MCF 10A (cell line): ENCODE results near the gene LGALSL. TPM values are rescaled to one million over a fixed set of nuclear protein-coding genes. Genes with fewer than 3 reads are reported as not detected.

ENCODE experiments used
- BruUV-seq: library from RNA; stranded (reverse); fragments of 400-500 nt; replicated peaks from 2 replicates; lab custom pipeline; 2021; lab: Mats Ljungman, UMichigan
- CTCF ChIA-PET: fragments of 300-600 bp; sonication (Branson Sonifier 250); formaldehyde crosslinking; extraction: SDS; loops from one replicate; lab custom pipeline; 2021; ENCODE audit warnings: antibody characterized with exemption, inconsistent platforms; lab: Yijun Ruan, JAX
- POLR2A ChIA-PET: fragments of 300-600, 350-650 bp; sonication (Branson Sonifier 250); formaldehyde crosslinking; extraction: SDS; loops from one replicate; lab custom pipeline; 2020; ENCODE audit warnings: antibody characterized with exemption, inconsistent platforms; lab: Yijun Ruan, JAX
- DNase-seq: peaks from one replicate; pipeline ENCODE4 v3.0.0-alpha.2; 2018; ENCODE audit not compliant: unreplicated experiment
- H3K27ac Mint-ChIP-seq: one replicate; pipeline ENCODE4 v1.8.0; 2022; ENCODE audit warnings: mild to moderate bottlenecking, low read depth, mixed read lengths; ENCODE audit not compliant: unreplicated experiment
- H3K27me3 Mint-ChIP-seq: one replicate; pipeline ENCODE4 v1.8.0; 2022; ENCODE audit warnings: mixed read lengths; ENCODE audit not compliant: insufficient read depth, unreplicated experiment
- H3K36me3 Mint-ChIP-seq: one replicate; pipeline ENCODE4 v1.8.0; 2022; ENCODE audit warnings: mild to moderate bottlenecking, moderate library complexity, mixed read lengths; ENCODE audit not compliant: insufficient read depth, unreplicated experiment
- H3K4me1 Mint-ChIP-seq: one replicate; pipeline ENCODE4 v1.8.0; 2022; ENCODE audit warnings: mixed read lengths; ENCODE audit not compliant: insufficient read depth, unreplicated experiment
- H3K4me3 Mint-ChIP-seq: one replicate; pipeline ENCODE4 v1.8.0; 2022; ENCODE audit warnings: mild to moderate bottlenecking, moderate library complexity, mixed read lengths; ENCODE audit not compliant: unreplicated experiment
- H3K9me3 Mint-ChIP-seq: one replicate; pipeline ENCODE4 v1.8.0; 2022; ENCODE audit warnings: mixed read lengths; ENCODE audit not compliant: unreplicated experiment
- intact Hi-C: fragments of 100-400 bp; cut with micrococcal nuclease; formaldehyde crosslinking; loops from 2 replicates; pipeline ENCODE4 v1.14.1; 2022
- total RNA-seq: library from RNA; stranded (reverse); gene quantifications from 2 replicates; pipeline ENCODE4 v1.2.3, GENCODE V29; 2022
- TF ChIP-seq, protein P1 (sequence below): fragments of 200-600 bp; IDR thresholded peaks from one replicate; pipeline ENCODE4 v1.8.0; 2022; ENCODE audit warnings: antibody characterized with exemption, mild to moderate bottlenecking; ENCODE audit not compliant: unreplicated experiment

LGALSL gene
- total RNA-seq, 1 experiment from 2014 or later, result 11.4 TPM

DNA sequence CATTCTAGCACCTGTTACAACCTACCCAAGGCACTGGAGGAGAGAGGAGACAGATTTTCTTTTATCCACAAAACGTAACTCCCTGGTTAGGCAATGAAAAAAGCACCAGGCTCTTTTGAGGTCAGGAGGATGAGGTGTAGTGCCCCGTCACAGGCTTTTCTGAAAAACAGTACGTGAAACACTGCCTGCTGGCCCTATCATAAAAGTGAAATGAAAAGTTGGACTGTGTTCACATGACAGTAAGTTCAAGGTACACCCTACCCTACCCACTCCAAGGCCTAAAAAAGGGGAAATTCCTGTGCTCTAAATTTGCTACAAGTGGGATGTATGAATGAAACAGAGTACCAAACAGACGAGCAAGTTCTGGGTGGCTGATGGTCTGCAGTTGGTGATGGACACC lies 17.6 kb downstream of the LGALSL start:
- no peak for DNase-seq
- Mint-ChIP-seq H3K9me3 (no peaks in the 10 kb centered on the region), H3K36me3 (no peaks in the 10 kb centered on the region), H3K27ac (no peak overlapping the region), H3K4me1 (no peaks in the 10 kb centered on the region), H3K4me3 (no peak overlapping the region), H3K27me3 (no peaks in the 10 kb centered on the region)
- intact Hi-C loops, result no loop called here
- ChIA-PET CTCF (interaction anchor here (1.3 to 2.0 kb wide), 2 partner anchors 14 to 16 kb away, joined by 3 to 11 read pairs; no protein-coding TSS in a partner anchor), POLR2A (interaction anchor here (1.2 to 2.2 kb wide), 3 partner anchors 14 to 17 kb away, joined by 5 to 6 read pairs (median 5); partner anchors contain the start of gene LGALSL)
- TF ChIP-seq, protein P1, sequence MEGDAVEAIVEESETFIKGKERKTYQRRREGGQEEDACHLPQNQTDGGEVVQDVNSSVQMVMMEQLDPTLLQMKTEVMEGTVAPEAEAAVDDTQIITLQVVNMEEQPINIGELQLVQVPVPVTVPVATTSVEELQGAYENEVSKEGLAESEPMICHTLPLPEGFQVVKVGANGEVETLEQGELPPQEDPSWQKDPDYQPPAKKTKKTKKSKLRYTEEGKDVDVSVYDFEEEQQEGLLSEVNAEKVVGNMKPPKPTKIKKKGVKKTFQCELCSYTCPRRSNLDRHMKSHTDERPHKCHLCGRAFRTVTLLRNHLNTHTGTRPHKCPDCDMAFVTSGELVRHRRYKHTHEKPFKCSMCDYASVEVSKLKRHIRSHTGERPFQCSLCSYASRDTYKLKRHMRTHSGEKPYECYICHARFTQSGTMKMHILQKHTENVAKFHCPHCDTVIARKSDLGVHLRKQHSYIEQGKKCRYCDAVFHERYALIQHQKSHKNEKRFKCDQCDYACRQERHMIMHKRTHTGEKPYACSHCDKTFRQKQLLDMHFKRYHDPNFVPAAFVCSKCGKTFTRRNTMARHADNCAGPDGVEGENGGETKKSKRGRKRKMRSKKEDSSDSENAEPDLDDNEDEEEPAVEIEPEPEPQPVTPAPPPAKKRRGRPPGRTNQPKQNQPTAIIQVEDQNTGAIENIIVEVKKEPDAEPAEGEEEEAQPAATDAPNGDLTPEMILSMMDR, result no peak
- no TSS peak for BruUV-seq

DNA sequence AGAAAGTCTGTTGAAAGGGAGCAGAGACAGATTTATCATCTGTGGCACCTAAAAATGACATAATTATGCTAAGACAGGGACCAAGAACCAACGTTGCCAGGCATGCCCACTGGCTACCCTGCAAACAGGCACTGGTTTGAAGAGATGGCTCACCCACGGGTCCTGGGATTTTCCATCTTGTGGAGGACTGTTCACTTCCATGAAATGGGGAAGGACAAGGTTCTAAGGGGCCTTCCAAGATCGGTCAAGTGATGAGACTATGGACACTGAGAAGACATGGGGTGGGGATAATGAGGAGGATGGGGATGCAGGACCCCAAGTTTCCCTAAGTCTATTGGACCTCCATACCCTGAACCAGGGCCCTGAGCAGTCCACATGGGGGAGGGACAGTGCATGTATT lies 18.9 kb downstream of the LGALSL start:
- no peaks in the 10 kb centered on the region for H3K4me1 Mint-ChIP-seq
- H3K4me3 Mint-ChIP-seq, result no peak overlapping the region
- ChIA-PET POLR2A (interaction anchor here (1.2 kb wide), 1 partner anchor 13 kb away, joined by 5 read pairs; no protein-coding TSS in a partner anchor), CTCF (no interaction called here)
- H3K9me3 Mint-ChIP-seq, result no peaks in the 10 kb centered on the region
- H3K36me3 Mint-ChIP-seq, result no peaks in the 10 kb centered on the region
- H3K27ac Mint-ChIP-seq, result no peak overlapping the region
- no peak for DNase-seq
- no peaks in the 10 kb centered on the region for H3K27me3 Mint-ChIP-seq
- no TSS peak for BruUV-seq
- TF ChIP-seq, protein P1, result no peak
- intact Hi-C loops, result no loop called here

DNA sequence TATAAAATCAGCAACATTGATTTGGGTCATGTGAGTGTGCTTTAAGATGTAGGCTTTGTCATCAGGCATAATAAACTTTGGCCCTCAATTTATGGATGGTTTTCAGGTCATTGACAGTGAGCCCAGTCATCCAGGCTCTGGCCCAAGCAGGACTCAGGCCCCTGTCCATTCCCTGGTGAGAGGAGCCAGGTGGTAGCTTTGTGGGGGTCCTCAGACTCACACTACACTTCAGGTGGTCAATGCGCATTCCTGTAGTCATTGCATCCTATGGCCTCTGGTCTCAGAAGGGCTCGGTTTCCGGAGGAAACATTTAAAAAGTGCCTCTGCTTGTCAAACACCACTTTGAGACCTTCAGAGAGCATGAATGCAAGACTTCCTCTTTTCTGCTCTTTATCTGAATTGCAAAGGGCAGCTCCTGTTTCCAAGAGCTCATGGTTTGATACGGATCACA lies 20.2 kb downstream of the LGALSL start:
- CTCF ChIA-PET, result interaction anchor here (0.5 to 0.6 kb wide), 3 partner anchors 99 to 336 kb away, joined by 3 to 6 read pairs (median 3); no protein-coding TSS in a partner anchor
- intact Hi-C loops, result no loop called here
- Mint-ChIP-seq H3K9me3 (no peaks in the 10 kb centered on the region), H3K4me1 (peaks cover 10% of the 10 kb centered on the region), H3K27ac (no peak overlapping the region), H3K27me3 (no peaks in the 10 kb centered on the region), H3K36me3 (no peaks in the 10 kb centered on the region), H3K4me3 (no peak overlapping the region)
- BruUV-seq, result no TSS peak
- no peak for DNase-seq
- TF ChIP-seq, protein P1, result no peak
- POLR2A ChIA-PET, result no interaction called here

DNA sequence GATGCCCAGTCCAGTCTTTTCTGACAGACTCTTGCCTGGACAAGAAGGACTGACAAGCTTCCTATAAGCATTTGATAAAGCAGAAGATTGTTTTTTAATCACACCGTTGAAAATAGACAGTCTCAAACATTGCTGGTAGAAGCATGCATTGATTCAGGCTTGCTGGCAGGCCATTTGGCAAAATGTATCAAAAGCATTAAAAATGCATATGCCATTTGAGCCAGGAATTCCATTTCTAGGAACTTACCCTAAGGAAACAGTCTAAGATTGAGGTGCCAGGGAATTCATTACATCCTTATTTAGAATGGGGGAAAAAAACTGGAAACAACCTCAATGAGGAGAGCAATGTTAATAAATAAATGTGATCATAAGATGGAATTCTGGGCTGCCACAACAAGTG lies 20.7 kb downstream of the LGALSL start:
- POLR2A ChIA-PET, result no interaction called here
- no TSS peak for BruUV-seq
- intact Hi-C loops, result no loop called here
- peaks cover 10% of the 10 kb centered on the region for H3K4me1 Mint-ChIP-seq
- no peaks in the 10 kb centered on the region for H3K27me3 Mint-ChIP-seq
- no peak overlapping the region for H3K27ac Mint-ChIP-seq
- DNase-seq, result no peak
- CTCF ChIA-PET, result interaction anchor here (0.6 kb wide), 1 partner anchor 98 kb away, joined by 6 read pairs; no protein-coding TSS in a partner anchor
- no peaks in the 10 kb centered on the region for H3K36me3 Mint-ChIP-seq
- no peak overlapping the region for H3K4me3 Mint-ChIP-seq
- H3K9me3 Mint-ChIP-seq, result no peaks in the 10 kb centered on the region
- TF ChIP-seq, protein P1, result no peak
